SKM-1 treated with dmso at 0.1 percent for 144 hours (cell line): ENCODE data around the gene EXO5.
"Not testable (repeated sequence)": the region's sequence is repeated elsewhere in the genome, so short reads cannot be mapped to it uniquely, and the experiment has no call there.

Source experiments
- DNase-seq: peaks from one replicate; lab custom pipeline; 2025; ENCODE audit not compliant: unreplicated experiment; lab: John Stamatoyannopoulos, UW

EXO5 gene

DNA sequence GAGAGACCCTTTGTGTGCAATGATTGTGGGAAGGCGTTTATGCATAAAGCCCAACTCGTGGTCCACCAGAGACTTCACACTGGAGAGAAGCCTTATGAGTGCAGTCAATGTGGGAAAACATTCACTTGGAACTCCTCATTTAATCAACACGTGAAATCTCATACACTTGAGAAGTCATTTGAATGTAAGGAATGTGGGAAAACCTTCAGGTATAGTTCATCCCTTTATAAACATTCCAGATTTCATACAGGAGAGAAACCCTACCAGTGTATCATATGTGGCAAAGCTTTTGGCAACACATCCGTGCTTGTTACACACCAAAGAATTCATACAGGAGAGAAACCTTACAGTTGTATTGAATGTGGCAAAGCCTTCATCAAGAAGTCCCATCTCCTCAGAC is 38.4 kb downstream of the EXO5 start:
- DNase-seq: no peak

DNA sequence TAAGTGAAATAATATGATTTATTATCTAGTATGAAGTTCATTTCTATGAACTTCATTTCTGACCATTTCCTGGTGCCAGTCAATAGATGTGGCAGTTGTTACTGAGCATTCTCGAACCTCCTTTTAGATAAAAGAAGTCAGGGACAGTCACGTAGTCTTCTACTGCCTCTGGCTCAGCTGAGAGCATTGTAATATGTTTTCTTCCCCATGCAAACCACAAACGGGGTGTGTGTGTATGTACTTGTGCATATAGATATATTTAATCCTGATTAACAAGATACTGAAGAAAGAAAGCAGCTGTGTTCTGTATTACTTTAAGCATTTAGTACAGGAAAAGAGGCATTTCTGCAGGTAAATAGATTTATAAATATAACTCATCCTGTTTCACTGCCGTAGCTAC is 44.5 kb downstream of the EXO5 start:
- DNase-seq: no peak

DNA sequence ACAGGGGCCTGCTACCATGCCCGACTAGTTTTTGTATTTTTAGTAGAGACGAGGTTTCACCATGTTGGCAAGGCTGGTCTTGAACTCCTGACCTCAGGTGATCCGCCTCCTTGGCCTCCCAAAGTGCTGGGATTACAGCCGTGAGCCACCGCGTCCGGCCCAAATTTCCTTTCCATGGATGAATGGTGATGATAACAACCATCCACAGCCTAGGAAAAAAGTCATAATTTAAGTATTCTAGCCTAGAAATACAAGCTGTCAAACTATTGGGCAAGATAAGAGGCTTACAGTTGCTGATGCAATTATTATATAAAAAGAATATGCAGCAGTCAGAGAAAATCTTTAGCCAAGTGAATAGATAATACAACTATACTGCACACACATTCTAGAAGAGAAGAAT is 46.2 kb downstream of the EXO5 start:
- not testable (repeated sequence) for DNase-seq

DNA sequence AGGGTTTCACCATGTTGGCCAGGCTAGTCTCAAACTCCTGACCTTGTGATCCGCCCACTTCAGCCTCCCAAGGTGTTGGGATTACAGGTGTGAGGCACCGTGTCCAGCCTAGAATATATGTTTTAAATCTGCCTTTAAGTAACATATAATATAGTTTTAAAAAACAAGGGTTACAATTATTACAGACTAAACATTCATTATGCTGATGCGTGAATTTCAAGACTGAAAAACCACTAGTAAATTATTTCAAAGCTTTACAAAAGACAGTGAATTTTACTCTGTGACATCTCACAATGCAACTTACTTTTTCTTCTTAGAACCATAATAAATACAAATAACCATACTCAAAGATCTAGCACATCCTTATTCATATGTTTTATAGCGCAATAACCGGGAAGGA is 47.6 kb downstream of the EXO5 start:
- no peak for DNase-seq

DNA sequence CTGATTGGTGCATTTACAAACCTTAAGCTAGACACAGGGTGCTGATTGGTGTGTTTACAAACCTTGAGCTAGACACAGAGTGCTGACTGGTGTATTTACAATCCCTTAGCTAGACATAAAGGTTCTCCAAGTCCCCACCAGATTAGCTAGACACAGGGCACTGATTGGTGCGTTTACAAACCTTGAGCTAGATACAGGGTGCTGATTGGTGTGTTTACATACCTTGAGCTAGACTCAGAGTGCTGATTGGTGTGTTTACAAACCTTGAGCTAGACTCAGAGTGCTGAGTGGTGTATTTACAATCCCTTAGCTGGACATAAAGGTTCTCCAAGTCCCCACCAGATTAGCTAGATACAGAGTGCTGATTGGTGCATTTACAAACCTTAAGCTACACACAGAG is 49.7 kb downstream of the EXO5 start:
- not testable (repeated sequence) for DNase-seq

DNA sequence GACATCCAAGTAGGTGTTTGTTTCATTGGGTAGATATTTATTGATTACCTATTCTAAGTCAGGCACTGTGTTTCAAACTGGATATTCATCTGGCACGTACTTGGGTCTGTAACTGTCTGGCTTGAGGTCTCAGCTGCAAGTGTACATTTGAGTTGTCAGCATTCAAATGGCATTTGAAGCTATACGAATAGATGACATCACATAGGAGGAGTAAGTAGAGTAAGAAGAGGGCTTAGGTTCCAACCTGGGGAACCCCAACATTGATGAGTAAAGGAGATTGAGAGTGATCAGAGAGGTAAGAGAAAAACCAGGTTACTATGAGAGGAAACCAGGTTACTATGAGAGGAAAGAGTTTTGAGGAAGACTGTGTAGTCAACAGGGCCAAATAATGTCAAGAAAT is 53.6 kb downstream of the EXO5 start:
- no peak for DNase-seq

DNA sequence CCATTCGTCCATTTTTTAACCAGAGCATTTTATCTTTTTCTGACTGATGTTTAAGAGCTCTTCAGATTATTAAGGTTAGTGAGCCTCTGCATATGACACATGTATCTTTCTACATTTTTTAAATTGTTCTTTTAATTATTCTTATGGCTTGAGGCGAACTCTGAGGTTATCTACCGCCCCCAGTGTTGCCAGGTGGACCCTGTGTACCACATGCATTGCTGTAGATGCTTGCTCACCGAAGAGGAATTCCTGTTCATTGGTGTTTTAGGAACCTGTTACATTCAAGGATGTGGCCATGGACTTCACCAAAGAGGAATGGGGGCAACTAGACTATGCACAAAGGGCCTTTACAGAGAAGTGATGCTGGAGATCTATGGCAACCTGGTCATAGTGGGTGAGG is 54.7 kb downstream of the EXO5 start:
- no peak for DNase-seq

DNA sequence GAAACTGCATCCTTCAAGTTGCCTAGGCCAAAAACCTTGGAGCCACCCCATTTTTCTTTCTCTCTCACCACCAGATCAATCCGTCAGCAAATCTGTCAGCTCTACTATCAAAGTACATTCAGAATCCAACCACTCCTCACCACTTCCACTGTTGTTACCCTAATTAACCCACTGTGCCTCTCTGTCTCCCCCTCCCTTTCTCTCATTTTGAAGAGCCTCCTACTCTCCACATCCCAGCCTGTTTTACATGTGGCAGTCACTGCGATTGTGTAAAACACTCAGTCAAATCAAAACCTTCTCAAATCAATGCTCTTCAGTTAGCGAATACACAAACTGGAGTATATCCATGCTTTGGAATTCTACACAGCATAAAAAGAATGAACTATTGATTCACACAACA is 55.9 kb downstream of the EXO5 start:
- DNase-seq: no peak

DNA sequence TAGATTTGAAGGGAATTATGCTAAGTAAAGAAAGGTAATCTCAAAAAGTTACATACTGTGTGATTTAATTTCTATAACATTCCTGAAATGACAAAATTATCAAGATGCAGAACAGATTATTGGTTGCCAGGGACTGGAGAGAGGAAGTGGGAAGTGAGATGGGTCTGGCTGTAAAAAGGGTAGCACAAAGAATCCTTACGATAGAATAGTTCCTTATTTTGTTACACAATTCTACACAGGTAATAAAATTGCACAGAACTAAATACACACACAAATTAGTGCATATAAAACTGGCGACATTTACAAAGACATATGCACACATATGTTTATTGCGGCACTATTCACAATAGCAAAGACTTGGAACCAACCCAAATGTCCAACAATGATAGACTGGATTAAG is 56.3 kb downstream of the EXO5 start:
- DNase-seq: no peak
